Measurements from ENCODE around the gene IFNK.

GRCh38 chr9:27518006-27518405, 6.1 kb upstream of the IFNK start:
- TF ChIP-seq CTCF (conservative IDR thresholded peaks at IDR 0.05; ENCODE audit: low read depth, low read length) = no peak
- TF ChIP-seq EZH2 (IDR thresholded peaks at IDR 0.05; ENCODE audit: borderline replicate concordance, low read depth, low read length, poor library complexity, severe bottlenecking) = no peak

Data from A673 (cell line).